Measurements from ENCODE around the gene RNASEL.
A peak's percentile ranks its signal among the peaks of the same experiment; 100 is the strongest.

The RNASEL gene

GRCh38 chr1:182607566-182607965, 18.5 kb upstream of the RNASEL start:
- no peak for TF ChIP-seq GLIS3 (CRISPR knock-in tag; IDR thresholded peaks at IDR 0.05)
- ATAC-seq, result no peak

- no peak for TF ChIP-seq GLIS3 (CRISPR knock-in tag; IDR thresholded peaks at IDR 0.05)
- peak; percentile 96 for ATAC-seq
These were observed 15.4 kb upstream of the RNASEL start, which contains the start of gene RGS16 for GRCh38 chr1:182604175-182605164. Gene RGS16 (minus strand): TSS chr1:182604389. CDS start chr1:182604259, 130 bp downstream.

GRCh38 chr1:182603646-182604174, 14.7 kb upstream of the RNASEL start:
- TF ChIP-seq SNAI2 (CRISPR knock-in tag; IDR thresholded peaks at IDR 0.05), result no peak
- no peak for TF ChIP-seq GLIS3 (CRISPR knock-in tag; IDR thresholded peaks at IDR 0.05)
- TF ChIP-seq POU6F1 (CRISPR knock-in tag; IDR thresholded peaks at IDR 0.05; ENCODE audit: borderline replicate concordance, low read depth), result no peak
- TF ChIP-seq OSR1 (CRISPR knock-in tag; IDR thresholded peaks at IDR 0.05), result no peak
- TF ChIP-seq ZNF565 (CRISPR knock-in tag; conservative IDR thresholded peaks at IDR 0.05; ENCODE audit: low read depth), result no peak
- TF ChIP-seq CSRNP3 (CRISPR knock-in tag; IDR thresholded peaks at IDR 0.05), result no peak
- no peak for TF ChIP-seq ZC3H10 (CRISPR knock-in tag; IDR thresholded peaks at IDR 0.05)
- TF ChIP-seq ISL1 (CRISPR knock-in tag; IDR thresholded peaks at IDR 0.05), result no peak
- no peak for TF ChIP-seq BACH2 (CRISPR knock-in tag; IDR thresholded peaks at IDR 0.05; ENCODE audit: borderline replicate concordance)
- TF ChIP-seq RARB (CRISPR knock-in tag; IDR thresholded peaks at IDR 0.05), result no peak
- TF ChIP-seq CREB5 (CRISPR knock-in tag; IDR thresholded peaks at IDR 0.05; ENCODE audit: low read depth), result no peak
- no peak for TF ChIP-seq CSDC2 (CRISPR knock-in tag; IDR thresholded peaks at IDR 0.05)
- TF ChIP-seq ZFP3 (CRISPR knock-in tag; IDR thresholded peaks at IDR 0.05), result no peak
- no peak for TF ChIP-seq TOX (CRISPR knock-in tag; IDR thresholded peaks at IDR 0.05; ENCODE audit: borderline replicate concordance)
- TF ChIP-seq ARNTL (CRISPR knock-in tag; IDR thresholded peaks at IDR 0.05; ENCODE audit: borderline replicate concordance, low read depth), result no peak
- ATAC-seq, result no peak; the same call in 2 of the 3 replicates

- no peak for ATAC-seq
These were observed 14.0 kb upstream of the RNASEL start for GRCh38 chr1:182602935-182603645.

More at GRCh38 chr1:182602935-182603645, 14.0 kb upstream of the RNASEL start:
- TF ChIP-seq CREB5 (CRISPR knock-in tag; IDR thresholded peaks at IDR 0.05; ENCODE audit: low read depth) (no peak), PPARA (CRISPR knock-in tag; IDR thresholded peaks at IDR 0.05; ENCODE audit: borderline replicate concordance) (no peak), CSDC2 (CRISPR knock-in tag; IDR thresholded peaks at IDR 0.05) (no peak), ZNF8 (CRISPR knock-in tag; IDR thresholded peaks at IDR 0.05) (no peak), OSR1 (CRISPR knock-in tag; IDR thresholded peaks at IDR 0.05) (no peak), ESRRG (CRISPR knock-in tag; IDR thresholded peaks at IDR 0.05) (no peak), SNAI2 (CRISPR knock-in tag; IDR thresholded peaks at IDR 0.05) (no peak), ZNF70 (CRISPR knock-in tag; IDR thresholded peaks at IDR 0.05) (no peak), TSHZ2 (CRISPR knock-in tag; IDR thresholded peaks at IDR 0.05) (no peak)

Data from SK-N-SH treated with all-trans-retinoic acid at 6 μM for 48 hours (cell line).